Suppressor macrophage treated with lipopolysaccharide for 1 hour (primary cell): ENCODE results near the gene ZDHHC14.
"Not testable (repeated sequence)": the region's sequence is repeated elsewhere in the genome, so short reads cannot be mapped to it uniquely, and the experiment has no call there.

ENCODE experiments used
- DNase-seq, 3 donors: peaks; one replicate each; pipeline ENCODE4 v3.0.0-alpha.2; 2020 to 2022

The ZDHHC14 gene

GRCh38 chr6:157447735-157448134 is 66.7 kb downstream of the ZDHHC14 start:
- DNase-seq, result no peak

- DNase-seq, result no peak
Observed at GRCh38 chr6:157449610-157450009, 68.6 kb downstream of the ZDHHC14 start.

GRCh38 chr6:157450931-157451742 is 70.1 kb downstream of the ZDHHC14 start:
- DNase-seq, result no peak

GRCh38 chr6:157452096-157452495 is 71.1 kb downstream of the ZDHHC14 start:
- no peak for DNase-seq

GRCh38 chr6:157453131-157453530 is 72.1 kb downstream of the ZDHHC14 start:
- no peak for DNase-seq

- no peak for DNase-seq
Observed at GRCh38 chr6:157453978-157454377, 73.0 kb downstream of the ZDHHC14 start.

- DNase-seq, result no peak
Observed at GRCh38 chr6:157454762-157455714, 74.0 kb downstream of the ZDHHC14 start.

- DNase-seq, result no peak
Observed at GRCh38 chr6:157455731-157456523, 74.9 kb downstream of the ZDHHC14 start.

- DNase-seq, result no peak
Observed at GRCh38 chr6:157456524-157456829, 75.5 kb downstream of the ZDHHC14 start.

- no peak for DNase-seq
Observed at GRCh38 chr6:157457787-157458186, 76.8 kb downstream of the ZDHHC14 start.

- DNase-seq, result no peak
Observed at GRCh38 chr6:157459327-157459726, 78.3 kb downstream of the ZDHHC14 start.

GRCh38 chr6:157460182-157460999 is 79.4 kb downstream of the ZDHHC14 start:
- no peak for DNase-seq

- DNase-seq, result peak; percentile 22 to 44 (median 31)
Observed at GRCh38 chr6:157461000-157461915, 80.3 kb downstream of the ZDHHC14 start.

- DNase-seq, result no peak
Observed at GRCh38 chr6:157462956-157463742, 82.2 kb downstream of the ZDHHC14 start.

- not testable (repeated sequence) for DNase-seq
Observed at GRCh38 chr6:157463743-157464135, 82.7 kb downstream of the ZDHHC14 start.

- peak in 1 of 3 donors; percentile 29 for DNase-seq
Observed at GRCh38 chr6:157464653-157465535, 83.9 kb downstream of the ZDHHC14 start.

GRCh38 chr6:157466342-157466648 is 85.3 kb downstream of the ZDHHC14 start:
- no peak for DNase-seq

- not testable (repeated sequence) for DNase-seq
Observed at GRCh38 chr6:157467339-157467738, 86.3 kb downstream of the ZDHHC14 start.

GRCh38 chr6:157468054-157468453 is 87.1 kb downstream of the ZDHHC14 start:
- DNase-seq, result no peak
